HepG2 (cell line): Measurements from ENCODE around the gene UNC5CL. TPM values are rescaled to one million over a fixed set of nuclear protein-coding genes. Genes with fewer than 3 reads are reported as not detected.

ENCODE experiments used
- BHLHE40 ChIP-seq: IDR thresholded peaks from 2 replicates; pipeline ENCODE4 v1.6.1; 2011; ENCODE audit warnings: low read length, improper control_type of control experiment
- CBX1 ChIP-seq: IDR thresholded peaks from one replicate; pipeline ENCODE4 v1.6.1; 2016; ENCODE audit warnings: antibody characterized with exemption, low read depth
- MAZ ChIP-seq, 2 experiments: sonication (generic) in 1 of 2; formaldehyde crosslinking in 1 of 2; IDR thresholded peaks; 2 replicates each; pipeline versions ENCODE4 v1.5.0 to v1.6.1; 2012 to 2020; ENCODE audit warnings: low read depth in 2 of 2, mild to moderate bottlenecking in 2 of 2, borderline replicate concordance in 1 of 2, improper control_type of control experiment in 1 of 2, low read length in 1 of 2, missing genetic modification reagents in 1 of 2, moderate library complexity in 1 of 2
- NFYC ChIP-seq: IDR thresholded peaks from 2 replicates; pipeline ENCODE4 v1.6.1; 2016; ENCODE audit warnings: missing genetic modification reagents, missing compliant biosample characterization
- TAF1 ChIP-seq: sonication (generic); formaldehyde crosslinking; IDR thresholded peaks from 2 replicates; pipeline ENCODE4 v1.4.0; 2020; ENCODE audit warnings: missing genetic modification reagents
- TFAP4 ChIP-seq: sonication (generic); IDR thresholded peaks from 2 replicates; pipeline ENCODE4 v1.6.1; 2016; ENCODE audit warnings: low read depth, borderline replicate concordance
- ZHX2 ChIP-seq, 2 experiments: sonication (generic) in 1 of 2; formaldehyde crosslinking in 1 of 2; IDR thresholded peaks; 2 replicates each; pipeline versions ENCODE4 v1.6.1 to v1.9.0; 2014 to 2022; ENCODE audit warnings: antibody characterized with exemption in 1 of 2, borderline replicate concordance in 1 of 2, inconsistent platforms in 1 of 2, low read depth in 1 of 2, missing genetic modification reagents in 1 of 2
- ZNF382 ChIP-seq: sonication (generic); formaldehyde crosslinking; IDR thresholded peaks from 2 replicates; pipeline ENCODE4 v1.5.0; 2020; ENCODE audit warnings: missing genetic modification reagents, mild to moderate bottlenecking, borderline replicate concordance
- polyA plus RNA-seq, 8 experiments: library from polyadenylated mRNA; depleted of rRNA in 3 of 8; stranded (reverse) in 7 of 8; unstranded in 1 of 8; fragments of >200 nt; fragmentation: Illumina TruSeq in 4 of 8; extraction: Trizol in 4 of 8; gene quantifications; 2 replicates each; pipeline versions ENCODE4 v1.2.1 to v1.2.3, GENCODE V29; 2011 to 2016; ENCODE audit warnings: low read depth in 4 of 8, missing spikeins in 1 of 8, mixed read lengths in 1 of 8; ENCODE audit not compliant: insufficient read depth in 1 of 8
- total RNA-seq, 5 experiments: library from RNA; depleted of rRNA; stranded (reverse); fragments of >200 nt; fragmentation: Illumina TruSeq; extraction: Trizol; gene quantifications; 2 replicates each; pipeline ENCODE4 v1.2.3, GENCODE V29; 2016; ENCODE audit warnings: low read depth in 1 of 5

Gene UNC5CL
- total and polyA plus RNA-seq, 2 of the 13 experiments (the other 11 are each of a cell fraction or from before 2014, with no cell fraction given), result 2.4 to 2.5 TPM

GRCh38 chr6:41072836-41073202, 33.8 kb upstream of the UNC5CL start, which contains the start of gene NFYA (continued):
- peak; percentile 88 for TF ChIP-seq NFYC (CRISPR knock-in tag)
- 0 out of 2 replicates have a peak, but pooled peaks have one; percentile 7 for TF ChIP-seq BHLHE40
- TF ChIP-seq TAF1 (CRISPR knock-in tag), result peak; percentile 56; the same call in 1 of the 2 replicates
- TF ChIP-seq TFAP4, result no peak; the same call in 1 of the 2 replicates
- TF ChIP-seq CBX1, result peak; percentile 24
- TF ChIP-seq MAZ (IDR thresholded peaks at IDR 0.05; ENCODE audit: borderline replicate concordance, low read depth, low read length), result peak; percentile 18; the same call in 1 of the 2 replicates
- TF ChIP-seq MAZ (CRISPR knock-in tag; IDR thresholded peaks at IDR 0.05; ENCODE audit: low read depth), result no peak; the same call in 1 of the 2 replicates
- no peak for TF ChIP-seq ZNF382 (CRISPR knock-in tag)
- peak; percentile 73; the same call in 1 of the 2 replicates for TF ChIP-seq ZHX2 (IDR thresholded peaks at IDR 0.05; ENCODE audit: low read depth)
- no peak for TF ChIP-seq ZHX2 (CRISPR knock-in tag; IDR thresholded peaks at IDR 0.05; ENCODE audit: borderline replicate concordance)
